ENCODE data around the gene TNF. TPM values are rescaled to one million over a fixed set of nuclear protein-coding genes. Genes with fewer than 3 reads are reported as not detected.
A peak's percentile ranks its signal among the peaks of the same experiment; 100 is the strongest.

The TNF gene
- polyA plus RNA-seq, 3 donors = 7.1 to 13.7 (median 9.6) TPM

- H3K27ac ChIP-seq (ENCODE audit: low read depth in 1 of 2, low read length in 2 of 2) = peak overlapping the region in 1 of 2 donors; percentile 86
- peak overlapping the region; percentile 91 to 96 for H3K4me3 Mint-ChIP-seq
- WGBS (ENCODE audit: insufficient coverage) = 83% methylated on average over 1 of the region's 2 CpGs
- H3K9me3 ChIP-seq (replicated peaks in 1 of 2; ENCODE audit: control insufficient read depth in 1 of 2, insufficient read depth in 1 of 2, low read length in 2 of 2) = no peaks in the 10 kb centered on the region
- peak overlapping the region in 1 of 3 experiments; percentile 99 for H3K4me3 ChIP-seq (replicated peaks in 1 of 3; ENCODE audit: low read depth in 2 of 3, low read length in 3 of 3)
- peaks cover 12 to 25% of the 10 kb centered on the region in 2 donors for H3K36me3 Mint-ChIP-seq
- peak overlapping the region; percentile 99 for H3K4me2 ChIP-seq (replicated peaks; ENCODE audit: extremely low read depth, low read length, poor library complexity, severe bottlenecking)
- H3K4me1 Mint-ChIP-seq = peaks cover 65% of the 10 kb centered on the region
- DNase-seq = no peak
- peaks cover 0 to 1% (median 0%) of the 10 kb centered on the region in 7 donors for H3K9me3 Mint-ChIP-seq
- no peaks in the 10 kb centered on the region for H3K27me3 ChIP-seq (ENCODE audit: control insufficient read depth in 2 of 2, insufficient read depth in 2 of 2, low read length in 2 of 2)
- peaks cover 54 to 71% of the 10 kb centered on the region in 2 donors for H3K4me1 ChIP-seq (ENCODE audit: control insufficient read depth in 1 of 2, insufficient read depth in 2 of 2, low read length in 2 of 2)
- H3K36me3 ChIP-seq (replicated peaks in 1 of 2; ENCODE audit: control insufficient read depth in 1 of 2, insufficient read depth in 2 of 2, low read length in 2 of 2) = peaks cover 4 to 11% of the 10 kb centered on the region in 2 donors
- H3K27ac Mint-ChIP-seq = peak overlapping the region in 6 of 7 donors; percentile 81 to 96 (median 94)
- no peak overlapping the region for H3K9ac ChIP-seq (ENCODE audit: insufficient read depth, low read length, poor library complexity, severe bottlenecking)
- no peaks in the 10 kb centered on the region for H3K27me3 Mint-ChIP-seq (ENCODE audit: low read depth in 3 of 3)
- H4K20me1 ChIP-seq (ENCODE audit: insufficient read depth, low read length) = peaks cover 10% of the 10 kb centered on the region
- TF ChIP-seq CTCF (IDR thresholded peaks at IDR 0.05) = no peak
- H2AFZ ChIP-seq (ENCODE audit: insufficient read depth, low read depth, low read length, poor library complexity, severe bottlenecking) = no peak overlapping the region
- H3K79me2 ChIP-seq (ENCODE audit: insufficient read depth, low read length) = peaks cover 61% of the 10 kb centered on the region
- intact Hi-C loops (cut with micrococcal nuclease) = no loop called here
Observed at GRCh38 chr6:31617010-31617409, 41.6 kb downstream of the TNF start.

DNA sequence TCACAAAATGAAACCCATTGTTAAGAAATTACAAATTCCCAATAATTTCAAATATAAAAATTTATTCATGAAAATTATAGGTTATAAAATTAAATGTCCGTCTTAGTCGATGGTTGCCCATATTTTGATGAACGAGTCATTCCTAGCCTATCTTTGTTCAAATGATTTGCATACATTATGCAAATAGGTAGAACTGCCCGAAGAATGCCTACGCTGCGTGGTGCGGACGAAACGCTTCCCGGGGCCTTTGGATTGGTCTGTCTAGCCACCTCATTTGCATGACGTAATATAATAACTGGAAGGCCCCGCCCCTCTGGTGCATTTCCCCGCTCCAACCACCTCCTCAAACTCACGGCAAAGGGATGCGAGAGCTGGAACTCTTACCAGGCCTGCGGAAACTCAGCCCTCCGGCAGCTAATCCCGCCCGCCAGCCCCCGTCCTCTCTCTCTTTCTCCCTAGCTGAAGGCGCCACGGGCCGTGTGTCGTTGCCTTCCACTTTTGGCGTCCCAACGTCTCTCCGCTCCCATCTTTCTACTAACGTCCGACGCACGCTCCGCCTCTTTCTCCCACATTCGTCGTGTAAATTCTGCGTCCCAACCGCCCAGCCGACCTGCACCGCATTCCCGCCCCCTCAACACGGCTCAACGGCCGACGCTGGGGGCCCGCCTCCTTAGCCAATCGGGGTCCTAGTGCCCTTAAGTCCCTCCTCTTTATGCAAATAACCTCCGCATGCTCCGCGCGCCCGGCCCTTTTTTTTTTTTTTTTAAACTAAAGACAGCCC lies 44.6 kb downstream of the TNF start:
- Histone ChIP-seq H3K36me3 (replicated peaks in 1 of 2; ENCODE audit: control insufficient read depth in 1 of 2, insufficient read depth in 2 of 2, low read length in 2 of 2) (peaks cover 19 to 31% of the 10 kb centered on the region in 2 donors), H3K27me3 (ENCODE audit: control insufficient read depth in 2 of 2, insufficient read depth in 2 of 2, low read length in 2 of 2) (no peaks in the 10 kb centered on the region), H2AFZ (ENCODE audit: insufficient read depth, low read depth, low read length, poor library complexity, severe bottlenecking) (peak overlapping the region; percentile 76), H3K27ac (ENCODE audit: low read depth in 1 of 2, low read length in 2 of 2) (peak overlapping the region; percentile 95 to 99), H3K9ac (ENCODE audit: insufficient read depth, low read length, poor library complexity, severe bottlenecking) (peak overlapping the region; percentile 93), H3K4me2 (replicated peaks; ENCODE audit: extremely low read depth, low read length, poor library complexity, severe bottlenecking) (peak overlapping the region; percentile 95), H3K4me1 (ENCODE audit: control insufficient read depth in 1 of 2, insufficient read depth in 2 of 2, low read length in 2 of 2) (peaks cover 49 to 63% of the 10 kb centered on the region in 2 donors), H3K9me3 (replicated peaks in 1 of 2; ENCODE audit: control insufficient read depth in 1 of 2, insufficient read depth in 1 of 2, low read length in 2 of 2) (no peaks in the 10 kb centered on the region), H3K79me2 (ENCODE audit: insufficient read depth, low read length) (peaks cover 88% of the 10 kb centered on the region), H3K4me3 (replicated peaks in 1 of 3; ENCODE audit: low read depth in 2 of 3, low read length in 3 of 3) (peak overlapping the region; percentile 79 to 97 (median 87)), H4K20me1 (ENCODE audit: insufficient read depth, low read length) (peaks cover 24% of the 10 kb centered on the region)
- peak; percentile 96 to 99 (median 98) for DNase-seq
- H3K27ac Mint-ChIP-seq = peak overlapping the region; percentile 98 to 100 (median 100)
- WGBS (ENCODE audit: insufficient coverage) = under 1% methylated on average over 40 of the region's 50 CpGs
- peaks cover 28 to 45% of the 10 kb centered on the region in 2 donors for H3K36me3 Mint-ChIP-seq
- peaks cover 0 to 1% (median 0%) of the 10 kb centered on the region in 7 donors for H3K9me3 Mint-ChIP-seq
- H3K27me3 Mint-ChIP-seq (ENCODE audit: low read depth in 3 of 3) = peaks cover 0 to 1% (median 0%) of the 10 kb centered on the region in 3 donors
- peaks cover 60% of the 10 kb centered on the region for H3K4me1 Mint-ChIP-seq
- intact Hi-C loops (cut with micrococcal nuclease) = loop anchor here (2.0 to 5.0 kb wide), 2 partner anchors 33 to 47 kb away; partner anchors contain the start of genes BAG6 (in 2 of the 2), CSNK2B (in 1 of the 2) and LY6G5B (in 1 of the 2)
- TF ChIP-seq CTCF (IDR thresholded peaks at IDR 0.05) = no peak
- peak overlapping the region; percentile 89 to 96 for H3K4me3 Mint-ChIP-seq
